Nephron progenitor cell (in vitro differentiated cells): Measurements from ENCODE around the gene DHX58.
A peak's percentile ranks its signal among the peaks of the same experiment; 100 is the strongest.

Experiments
- DNase-seq: peaks from one replicate; pipeline ENCODE4 v3.0.0; 2021
- H3K27ac Mint-ChIP-seq: 2 replicates; pipeline ENCODE4 v1.8.0; 2021; ENCODE audit warnings: mild to moderate bottlenecking, moderate library complexity, mixed read lengths
- H3K27me3 Mint-ChIP-seq: 2 replicates; pipeline ENCODE4 v1.8.0; 2021; ENCODE audit warnings: mild to moderate bottlenecking, low read depth, mixed read lengths; ENCODE audit not compliant: poor library complexity
- H3K36me3 Mint-ChIP-seq: 2 replicates; pipeline ENCODE4 v1.8.0; 2021; ENCODE audit warnings: low read depth, mixed read lengths
- H3K4me1 Mint-ChIP-seq: 2 replicates; pipeline ENCODE4 v1.8.0; 2021; ENCODE audit warnings: mixed read lengths
- H3K4me3 Mint-ChIP-seq: 2 replicates; pipeline ENCODE4 v1.8.0; 2021; ENCODE audit warnings: mild to moderate bottlenecking, moderate library complexity, mixed read lengths
- H3K9me3 Mint-ChIP-seq: 2 replicates; pipeline ENCODE4 v1.8.0; 2021; ENCODE audit warnings: mild to moderate bottlenecking, moderate library complexity, mixed read lengths
- TF ChIP-seq, protein P1 (sequence below): fragments of 200-600 bp; sonication (generic); IDR thresholded peaks from 2 replicates; pipeline ENCODE4 v1.5.0; 2021; ENCODE audit warnings: antibody characterized with exemption

The DHX58 gene

DNA sequence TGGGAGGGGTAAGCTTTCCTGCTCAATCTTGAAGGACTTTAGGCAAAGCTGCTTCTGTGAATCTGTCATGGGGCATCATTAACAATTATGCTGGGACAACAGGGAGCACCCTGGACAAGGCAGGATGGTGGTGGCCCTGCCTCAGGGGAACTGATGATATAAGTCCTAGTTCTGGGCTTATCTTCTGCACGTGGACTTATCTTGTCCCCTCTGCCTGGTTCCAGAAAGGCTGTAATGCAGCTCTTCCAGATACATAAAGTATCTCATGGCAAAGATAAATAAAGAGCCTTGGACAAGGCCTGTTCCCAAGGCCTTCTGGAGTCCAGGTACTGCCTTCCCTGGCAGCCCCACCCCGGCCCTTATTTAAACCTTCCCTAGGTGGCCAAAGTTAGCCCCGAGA, 8.2 kb downstream of the DHX58 start:
- Mint-ChIP-seq H3K4me1 (peaks cover 25% of the 10 kb centered on the region), H3K27me3 (peaks cover 48% of the 10 kb centered on the region), H3K9me3 (no peaks in the 10 kb centered on the region), H3K4me3 (no peak overlapping the region), H3K36me3 (no peaks in the 10 kb centered on the region), H3K27ac (no peak overlapping the region)
- DNase-seq = no peak
- TF ChIP-seq, protein P1, sequence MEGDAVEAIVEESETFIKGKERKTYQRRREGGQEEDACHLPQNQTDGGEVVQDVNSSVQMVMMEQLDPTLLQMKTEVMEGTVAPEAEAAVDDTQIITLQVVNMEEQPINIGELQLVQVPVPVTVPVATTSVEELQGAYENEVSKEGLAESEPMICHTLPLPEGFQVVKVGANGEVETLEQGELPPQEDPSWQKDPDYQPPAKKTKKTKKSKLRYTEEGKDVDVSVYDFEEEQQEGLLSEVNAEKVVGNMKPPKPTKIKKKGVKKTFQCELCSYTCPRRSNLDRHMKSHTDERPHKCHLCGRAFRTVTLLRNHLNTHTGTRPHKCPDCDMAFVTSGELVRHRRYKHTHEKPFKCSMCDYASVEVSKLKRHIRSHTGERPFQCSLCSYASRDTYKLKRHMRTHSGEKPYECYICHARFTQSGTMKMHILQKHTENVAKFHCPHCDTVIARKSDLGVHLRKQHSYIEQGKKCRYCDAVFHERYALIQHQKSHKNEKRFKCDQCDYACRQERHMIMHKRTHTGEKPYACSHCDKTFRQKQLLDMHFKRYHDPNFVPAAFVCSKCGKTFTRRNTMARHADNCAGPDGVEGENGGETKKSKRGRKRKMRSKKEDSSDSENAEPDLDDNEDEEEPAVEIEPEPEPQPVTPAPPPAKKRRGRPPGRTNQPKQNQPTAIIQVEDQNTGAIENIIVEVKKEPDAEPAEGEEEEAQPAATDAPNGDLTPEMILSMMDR = no peak

DNA sequence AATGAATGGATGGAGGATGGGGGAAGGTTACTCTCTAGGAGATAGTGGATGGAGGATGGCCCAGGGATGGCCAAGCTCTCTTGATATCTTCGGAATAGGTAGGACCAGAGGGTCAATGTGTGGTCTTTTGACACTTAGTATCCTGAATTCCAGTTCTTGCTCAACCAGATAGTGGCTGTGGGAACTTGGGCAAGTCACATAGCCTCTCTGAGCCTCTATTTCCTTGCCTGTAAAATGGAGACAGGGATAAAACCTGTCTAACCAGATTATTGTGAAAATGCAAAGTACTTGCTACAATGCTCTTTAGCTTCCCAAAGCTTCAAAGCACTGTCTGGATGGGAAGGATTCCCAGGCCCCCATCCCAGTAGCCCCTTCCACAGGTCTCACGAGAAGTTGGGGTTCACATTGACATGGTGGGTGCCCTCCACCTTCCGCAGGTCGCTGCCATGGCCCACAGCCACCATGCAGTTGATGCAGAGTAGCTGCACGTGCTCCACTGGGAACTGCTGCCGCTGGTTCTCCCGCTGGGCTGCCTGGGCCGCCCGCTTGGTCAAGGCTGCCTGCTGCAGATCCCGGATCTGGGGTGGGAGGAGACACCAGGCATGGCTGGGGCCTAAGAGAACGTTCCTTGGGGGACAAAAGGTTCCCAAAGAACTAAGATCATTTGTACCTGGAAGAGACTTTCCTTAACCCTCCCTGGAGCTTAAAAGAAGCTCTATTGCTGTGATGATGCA, 9.1 kb downstream of the DHX58 start:
- Mint-ChIP-seq H3K4me3 (no peak overlapping the region), H3K27ac (no peak overlapping the region), H3K36me3 (no peaks in the 10 kb centered on the region), H3K4me1 (peaks cover 25% of the 10 kb centered on the region), H3K27me3 (peaks cover 52% of the 10 kb centered on the region), H3K9me3 (no peaks in the 10 kb centered on the region)
- TF ChIP-seq, protein P1 = no peak
- DNase-seq = no peak

DNA sequence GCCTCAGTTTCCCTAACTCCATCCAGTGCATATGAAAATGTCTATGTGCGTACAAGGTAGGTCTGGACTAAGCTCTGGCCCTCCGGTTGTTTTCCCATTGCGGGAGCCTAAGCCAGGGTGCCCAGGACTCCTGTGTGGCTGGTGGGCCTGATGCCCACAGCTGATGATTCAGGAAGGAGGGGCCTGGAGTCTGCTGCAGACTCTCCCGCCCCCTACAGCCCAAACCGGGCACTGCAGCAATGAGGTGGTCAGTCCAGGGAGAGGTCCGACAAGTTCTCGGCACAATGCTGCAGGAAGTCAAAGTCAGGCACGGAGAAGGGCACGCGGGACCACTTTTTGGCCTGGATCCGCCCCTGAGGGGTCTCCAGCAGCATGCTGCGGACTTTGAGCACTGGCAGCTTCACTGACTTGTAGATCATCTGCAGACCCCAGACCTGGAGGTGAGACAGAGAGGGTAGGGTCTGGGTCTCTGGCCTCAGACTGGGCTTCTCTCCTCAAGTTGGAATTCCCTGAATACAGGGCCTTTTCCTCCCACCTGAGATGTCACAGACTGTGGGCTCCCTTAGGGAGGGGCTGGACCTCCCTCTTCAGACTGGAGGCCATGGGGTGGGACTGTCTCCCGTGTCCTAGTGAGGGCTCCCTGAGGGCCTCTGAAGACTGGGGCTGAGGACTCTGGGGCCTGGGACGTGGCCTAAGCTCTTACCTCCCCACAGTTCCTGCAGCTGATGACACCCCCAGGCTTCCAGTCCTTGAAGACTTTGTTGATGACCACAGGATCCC, 10.8 kb downstream of the DHX58 start:
- TF ChIP-seq, protein P1 = peak; percentile 89
- H3K4me3 Mint-ChIP-seq = no peak overlapping the region
- peak; percentile 91 for DNase-seq
- H3K36me3 Mint-ChIP-seq = no peaks in the 10 kb centered on the region
- peaks cover 31% of the 10 kb centered on the region for H3K4me1 Mint-ChIP-seq
- H3K27ac Mint-ChIP-seq = no peak overlapping the region
- H3K27me3 Mint-ChIP-seq = peaks cover 55% of the 10 kb centered on the region
- no peaks in the 10 kb centered on the region for H3K9me3 Mint-ChIP-seq

DNA sequence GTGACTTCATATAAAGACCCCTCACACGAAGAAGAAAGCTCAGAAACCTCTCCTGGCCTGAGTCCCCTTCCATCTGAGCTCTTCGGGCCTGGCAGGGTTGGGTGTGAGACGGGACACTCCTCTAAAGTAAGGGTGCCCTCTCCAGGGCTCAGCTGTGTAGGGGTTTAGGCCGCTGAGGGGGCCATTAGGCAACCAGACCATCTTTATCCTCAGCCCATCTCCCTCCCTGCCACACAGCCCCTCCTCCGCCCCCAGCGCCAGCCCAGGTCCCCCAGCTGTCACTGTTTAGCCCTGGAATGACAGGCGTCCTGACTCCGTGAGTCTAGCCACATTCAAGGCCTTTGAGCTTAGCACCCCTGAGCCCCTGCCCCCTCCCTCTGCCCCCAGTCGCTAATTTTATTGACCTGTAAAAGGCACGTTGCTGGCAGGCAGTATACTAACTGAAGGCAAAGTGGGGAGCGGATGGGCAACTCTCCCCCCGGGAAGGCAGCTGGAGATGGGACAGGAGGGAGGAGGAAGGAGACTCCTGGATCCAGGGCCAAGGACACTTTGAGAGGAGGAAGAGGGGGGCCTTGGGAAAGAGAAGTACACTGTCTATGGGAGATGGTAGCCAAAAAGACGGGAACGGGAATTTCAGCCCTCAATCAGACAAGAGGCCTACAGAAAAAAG, 13.6 kb downstream of the DHX58 start:
- no peak overlapping the region for H3K27ac Mint-ChIP-seq
- no peak overlapping the region for H3K4me3 Mint-ChIP-seq
- H3K27me3 Mint-ChIP-seq = peaks cover 43% of the 10 kb centered on the region

DNA sequence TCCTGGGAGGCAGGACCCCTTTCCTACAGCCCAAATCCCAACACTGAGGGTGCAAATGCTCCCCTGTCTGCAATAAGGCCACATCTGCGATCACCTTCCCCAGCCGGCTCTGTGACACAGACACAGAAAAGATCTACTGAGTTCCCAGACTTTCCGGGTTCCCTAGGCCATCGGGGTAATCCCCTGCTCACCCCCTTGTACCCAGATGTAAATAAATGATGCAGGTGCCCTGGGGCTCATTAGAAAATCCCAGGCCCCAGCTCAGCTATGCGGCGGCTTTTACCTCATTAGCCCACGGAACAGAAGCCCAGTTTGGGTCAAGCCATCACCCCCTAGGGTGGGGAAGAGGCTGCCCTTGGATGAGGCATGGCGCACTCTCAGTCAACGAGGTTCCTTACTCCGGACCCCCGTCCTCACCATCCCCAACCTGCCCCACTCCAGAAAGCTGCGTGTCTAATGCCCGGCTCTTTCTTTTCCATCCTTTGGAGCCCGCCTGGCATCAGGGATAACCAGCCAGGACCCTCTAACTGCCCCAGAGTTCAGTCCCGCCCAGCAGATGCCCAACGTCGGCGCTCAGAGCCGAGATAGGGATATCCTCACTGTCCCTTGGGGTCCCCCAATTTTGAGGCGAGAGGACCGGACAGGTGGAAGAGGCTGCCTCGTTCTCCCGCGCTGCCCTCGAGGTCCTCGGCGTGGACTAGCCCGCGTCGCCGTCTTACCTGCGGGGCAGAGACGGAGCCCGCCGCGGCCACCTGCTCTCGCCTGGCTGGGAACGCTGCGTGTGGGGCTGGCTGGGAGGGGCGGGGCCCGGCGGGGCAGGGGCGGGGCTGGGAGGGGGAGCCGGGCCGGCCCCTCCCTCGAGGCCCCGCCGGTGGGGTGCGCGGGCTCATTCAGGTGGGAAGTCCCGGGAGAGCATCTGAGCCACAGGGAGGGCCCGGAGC, 14.6 kb downstream of the DHX58 start, which contains the start of gene ZNF385C:
ZNF385C (minus strand) TSS at position 783 of the 941 bp plus-strand sequence. CDS start 35,417 bp downstream, outside the sequence.
- TF ChIP-seq, protein P1 = no peak
- H3K27ac Mint-ChIP-seq = no peak within 1 kb of the TSS
- no peaks in the 10 kb centered on the region for H3K36me3 Mint-ChIP-seq
- H3K27me3 Mint-ChIP-seq = peaks cover 40% of the 10 kb centered on the region
- no peaks in the 10 kb centered on the region for H3K9me3 Mint-ChIP-seq
- peaks cover 45% of the 10 kb centered on the region for H3K4me1 Mint-ChIP-seq
- DNase-seq = peak; percentile 66
- peak within 1 kb of the TSS; percentile 45 for H3K4me3 Mint-ChIP-seq

More for the DNA sequence above, 13.6 kb downstream of the DHX58 start:
- no peaks in the 10 kb centered on the region for H3K9me3 Mint-ChIP-seq
- no peak for DNase-seq
- TF ChIP-seq, protein P1 = no peak
- no peaks in the 10 kb centered on the region for H3K36me3 Mint-ChIP-seq
- H3K4me1 Mint-ChIP-seq = peaks cover 45% of the 10 kb centered on the region
